MM.1S (cell line): ENCODE results near the gene EFCAB10.

Experiments
- CTCF ChIP-seq: fragments of 300-600 bp; sonication (generic); IDR thresholded peaks from 2 replicates; pipeline ENCODE4 v1.5.1; 2016; ENCODE audit warnings: antibody characterized with exemption, low read length, mixed read lengths
- EZH2 ChIP-seq: fragments of 300-600 bp; sonication (generic); optimal IDR thresholded peaks from 2 replicates; pipeline ENCODE3; 2017; ENCODE audit warnings: low read depth, mild to moderate bottlenecking, antibody characterized with exemption, low read length, mixed read lengths
- EZH2phosphoT487 ChIP-seq: fragments of 300-600 bp; sonication (generic); IDR thresholded peaks from 2 replicates; pipeline ENCODE4 v1.6.1; 2018; ENCODE audit warnings: antibody characterized with exemption, low read length

- TF ChIP-seq CTCF = no peak
- no peak for TF ChIP-seq EZH2
- TF ChIP-seq EZH2phosphoT487 = no peak
These were observed 59.4 kb downstream of the EFCAB10 start, which contains the start of gene PUS7 for GRCh38 chr7:105521717-105522463.
